ENCODE measurements around the gene SLC6A6.

DNA sequence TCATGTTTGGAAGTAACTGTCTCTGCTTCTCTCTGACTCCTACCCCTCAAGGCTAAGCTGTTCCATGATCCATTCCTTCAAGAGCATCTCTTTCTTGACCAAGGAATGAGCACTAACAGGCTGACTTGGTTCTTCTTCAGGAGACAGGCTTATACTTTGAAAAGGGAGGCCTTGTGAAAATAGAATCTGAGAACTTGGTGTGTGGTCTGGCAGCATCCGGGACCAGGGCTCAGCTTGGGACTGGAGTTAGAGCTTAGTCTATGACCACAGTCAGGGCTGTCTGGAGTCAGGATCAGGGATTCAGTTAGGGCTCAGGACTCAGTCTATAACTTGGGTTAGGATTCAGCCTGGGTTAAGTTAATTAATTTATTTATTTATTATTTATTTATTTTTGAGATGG is 44.9 kb upstream of the SLC6A6 start:
- TF ChIP-seq, protein P1, sequence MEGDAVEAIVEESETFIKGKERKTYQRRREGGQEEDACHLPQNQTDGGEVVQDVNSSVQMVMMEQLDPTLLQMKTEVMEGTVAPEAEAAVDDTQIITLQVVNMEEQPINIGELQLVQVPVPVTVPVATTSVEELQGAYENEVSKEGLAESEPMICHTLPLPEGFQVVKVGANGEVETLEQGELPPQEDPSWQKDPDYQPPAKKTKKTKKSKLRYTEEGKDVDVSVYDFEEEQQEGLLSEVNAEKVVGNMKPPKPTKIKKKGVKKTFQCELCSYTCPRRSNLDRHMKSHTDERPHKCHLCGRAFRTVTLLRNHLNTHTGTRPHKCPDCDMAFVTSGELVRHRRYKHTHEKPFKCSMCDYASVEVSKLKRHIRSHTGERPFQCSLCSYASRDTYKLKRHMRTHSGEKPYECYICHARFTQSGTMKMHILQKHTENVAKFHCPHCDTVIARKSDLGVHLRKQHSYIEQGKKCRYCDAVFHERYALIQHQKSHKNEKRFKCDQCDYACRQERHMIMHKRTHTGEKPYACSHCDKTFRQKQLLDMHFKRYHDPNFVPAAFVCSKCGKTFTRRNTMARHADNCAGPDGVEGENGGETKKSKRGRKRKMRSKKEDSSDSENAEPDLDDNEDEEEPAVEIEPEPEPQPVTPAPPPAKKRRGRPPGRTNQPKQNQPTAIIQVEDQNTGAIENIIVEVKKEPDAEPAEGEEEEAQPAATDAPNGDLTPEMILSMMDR (IDR thresholded peaks at IDR 0.05; ENCODE audit: low read length): no peak
- no peak for TF ChIP-seq EZH2 (IDR thresholded peaks at IDR 0.05; ENCODE audit: borderline replicate concordance, low read length)

Data from OCI-LY1 (cell line).